Measurements from ENCODE around the gene ARHGEF28.

GRCh38 chr5:73607228-73607627 lies 18.8 kb upstream of the ARHGEF28 start:
- TF ChIP-seq REST (IDR thresholded peaks at IDR 0.05; ENCODE audit: insufficient read depth in 1 of 2, low read depth in 2 of 2, low read length in 2 of 2) (no peak), POLR2AphosphoS5 (IDR thresholded peaks at IDR 0.05; ENCODE audit: low read depth, low read length) (no peak)
